HG03097 (cell line): ENCODE results near the gene LOXL1.

Experiments used
- ATAC-seq: cut with Tn5 transposase; IDR thresholded peaks from one replicate; pipeline ENCODE4 v1.9.1; 2021; ENCODE audit not compliant: unreplicated experiment, low FRiP score

Gene LOXL1, protein sequence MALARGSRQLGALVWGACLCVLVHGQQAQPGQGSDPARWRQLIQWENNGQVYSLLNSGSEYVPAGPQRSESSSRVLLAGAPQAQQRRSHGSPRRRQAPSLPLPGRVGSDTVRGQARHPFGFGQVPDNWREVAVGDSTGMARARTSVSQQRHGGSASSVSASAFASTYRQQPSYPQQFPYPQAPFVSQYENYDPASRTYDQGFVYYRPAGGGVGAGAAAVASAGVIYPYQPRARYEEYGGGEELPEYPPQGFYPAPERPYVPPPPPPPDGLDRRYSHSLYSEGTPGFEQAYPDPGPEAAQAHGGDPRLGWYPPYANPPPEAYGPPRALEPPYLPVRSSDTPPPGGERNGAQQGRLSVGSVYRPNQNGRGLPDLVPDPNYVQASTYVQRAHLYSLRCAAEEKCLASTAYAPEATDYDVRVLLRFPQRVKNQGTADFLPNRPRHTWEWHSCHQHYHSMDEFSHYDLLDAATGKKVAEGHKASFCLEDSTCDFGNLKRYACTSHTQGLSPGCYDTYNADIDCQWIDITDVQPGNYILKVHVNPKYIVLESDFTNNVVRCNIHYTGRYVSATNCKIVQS

DNA sequence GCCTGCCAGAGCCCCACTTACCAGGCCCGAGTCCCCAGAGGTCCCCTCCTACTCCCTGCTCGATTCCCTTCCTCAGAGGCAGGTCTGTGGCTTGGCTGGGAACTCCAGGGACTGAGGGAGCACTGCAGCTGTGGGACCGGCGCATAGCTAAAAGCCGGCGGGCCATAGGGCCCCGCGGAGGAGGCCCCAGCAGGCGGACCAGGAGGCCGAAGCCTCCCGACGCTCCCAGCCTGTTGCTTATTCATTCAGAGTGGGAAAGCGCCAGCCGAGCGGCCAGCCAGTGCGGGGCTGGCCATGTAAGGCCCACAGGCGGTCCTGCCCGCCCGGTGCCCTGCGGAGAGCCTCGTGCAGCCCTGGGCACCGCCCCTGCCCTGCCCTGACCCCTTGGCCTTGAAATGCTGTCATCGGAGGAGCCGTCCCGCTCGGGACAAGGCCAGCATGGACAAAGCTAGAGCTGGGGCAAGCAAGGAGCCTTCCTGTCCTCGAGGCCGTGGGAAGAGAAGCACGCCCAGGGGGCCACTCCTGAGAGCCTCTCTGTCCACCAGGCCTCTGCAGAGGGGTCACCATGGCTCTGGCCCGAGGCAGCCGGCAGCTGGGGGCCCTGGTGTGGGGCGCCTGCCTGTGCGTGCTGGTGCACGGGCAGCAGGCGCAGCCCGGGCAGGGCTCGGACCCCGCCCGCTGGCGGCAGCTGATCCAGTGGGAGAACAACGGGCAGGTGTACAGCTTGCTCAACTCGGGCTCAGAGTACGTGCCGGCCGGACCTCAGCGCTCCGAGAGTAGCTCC is at the start of gene LOXL1:
LOXL1 (plus strand) TSS at position 244 of the 784 bp plus-strand sequence; CDS start at position 566, 322 bp downstream.
- ATAC-seq: no peak

DNA sequence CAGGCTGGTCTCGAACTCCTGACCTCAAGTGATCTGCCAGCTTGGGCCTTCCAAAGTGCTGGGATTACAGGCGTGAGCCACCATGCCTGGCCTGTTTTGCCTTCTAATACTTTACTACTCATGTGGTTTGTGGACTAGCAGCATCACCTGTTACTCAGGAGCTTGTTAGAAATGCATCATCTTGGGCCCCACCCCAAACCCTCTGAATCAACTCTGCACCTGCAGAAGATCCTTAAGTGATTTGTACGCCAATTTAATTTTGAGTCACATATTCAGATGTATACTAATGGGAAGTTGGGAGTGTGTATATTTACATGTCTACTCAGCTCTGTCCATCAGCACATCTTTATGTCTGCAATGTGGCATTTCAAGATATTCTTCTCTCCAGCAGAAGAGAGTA is 46.8 kb upstream of the LOXL1 start:
- ATAC-seq: no peak

DNA sequence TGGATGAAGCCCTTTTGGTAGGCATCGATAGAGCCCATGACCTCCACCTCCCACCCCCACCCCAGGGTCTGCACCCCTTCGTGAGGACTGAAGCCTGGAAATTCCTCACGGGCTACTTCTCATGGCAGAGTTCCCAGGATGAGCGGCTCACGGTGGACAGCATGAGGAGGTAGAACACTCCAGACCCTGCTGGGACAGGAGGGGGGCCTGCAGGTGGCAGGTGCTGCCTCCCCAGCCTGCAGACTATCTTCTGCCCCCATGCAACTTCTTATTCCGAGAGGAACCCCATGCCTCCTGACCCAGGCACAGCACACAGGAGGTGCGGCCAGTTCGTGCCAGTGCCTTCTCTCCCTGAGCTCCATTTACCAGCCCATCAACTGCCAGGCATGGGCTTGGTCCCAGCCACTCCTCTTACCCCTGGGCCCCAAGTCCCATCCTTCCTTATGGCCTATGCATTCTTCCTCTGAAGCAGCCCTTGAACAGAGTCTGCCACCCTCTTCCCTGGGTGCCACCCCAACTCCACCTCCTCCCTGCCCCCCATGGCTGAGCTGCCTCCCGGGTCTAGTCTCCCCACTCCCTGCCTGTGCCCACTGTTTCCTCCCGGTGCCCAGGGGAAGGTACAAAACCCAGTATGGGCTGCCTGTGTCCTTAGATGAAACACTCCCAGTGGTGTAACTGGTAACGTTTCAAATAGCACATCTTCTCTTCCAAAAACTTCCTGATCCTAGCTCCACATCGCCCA is 44.5 kb upstream of the LOXL1 start:
- no peak for ATAC-seq

GRCh38 chr15:73882761-73883419 is 43.4 kb upstream of the LOXL1 start:
- ATAC-seq: no peak

GRCh38 chr15:73884159-73884558 is 42.1 kb upstream of the LOXL1 start:
- no peak for ATAC-seq

DNA sequence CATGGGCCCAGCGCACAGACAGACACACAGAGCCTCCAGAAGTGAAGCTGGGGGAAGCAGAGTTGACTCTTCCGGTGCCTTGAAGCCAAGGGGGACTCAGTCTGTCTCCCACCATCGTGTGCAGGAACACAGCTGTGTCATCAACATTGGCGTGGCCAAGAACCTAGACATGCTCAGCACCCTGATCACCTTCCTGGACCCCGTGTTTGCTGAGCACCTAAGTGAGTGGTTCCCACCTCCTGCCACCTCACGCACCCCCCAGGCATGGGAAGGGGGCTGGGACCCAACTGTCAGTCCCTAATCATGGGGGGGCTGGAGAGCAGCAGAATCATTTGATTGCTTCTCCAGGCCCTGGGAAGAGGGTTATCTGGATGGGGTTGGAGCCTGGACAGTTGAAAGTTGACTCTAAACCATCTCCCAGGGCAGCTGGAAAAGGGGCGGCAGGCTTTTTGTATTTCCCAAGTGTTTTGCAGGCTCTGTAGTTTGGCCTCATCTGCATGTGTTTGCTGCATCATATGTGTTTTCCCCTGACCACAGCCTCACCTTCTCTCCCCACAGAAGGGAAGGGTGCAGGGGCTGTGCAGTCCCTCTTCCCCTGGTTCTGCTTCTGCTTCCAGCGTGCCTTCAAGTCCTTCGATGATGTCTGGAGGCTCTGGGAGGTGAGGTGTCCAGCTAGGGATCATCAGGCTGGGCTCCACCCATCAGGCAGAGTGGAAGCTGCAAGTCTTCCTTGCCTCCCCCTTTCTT is 40.1 kb upstream of the LOXL1 start:
- ATAC-seq: no peak

GRCh38 chr15:73886717-73887345 is 39.4 kb upstream of the LOXL1 start:
- ATAC-seq: no peak

GRCh38 chr15:73887481-73887880 is 38.8 kb upstream of the LOXL1 start:
- ATAC-seq: no peak

DNA sequence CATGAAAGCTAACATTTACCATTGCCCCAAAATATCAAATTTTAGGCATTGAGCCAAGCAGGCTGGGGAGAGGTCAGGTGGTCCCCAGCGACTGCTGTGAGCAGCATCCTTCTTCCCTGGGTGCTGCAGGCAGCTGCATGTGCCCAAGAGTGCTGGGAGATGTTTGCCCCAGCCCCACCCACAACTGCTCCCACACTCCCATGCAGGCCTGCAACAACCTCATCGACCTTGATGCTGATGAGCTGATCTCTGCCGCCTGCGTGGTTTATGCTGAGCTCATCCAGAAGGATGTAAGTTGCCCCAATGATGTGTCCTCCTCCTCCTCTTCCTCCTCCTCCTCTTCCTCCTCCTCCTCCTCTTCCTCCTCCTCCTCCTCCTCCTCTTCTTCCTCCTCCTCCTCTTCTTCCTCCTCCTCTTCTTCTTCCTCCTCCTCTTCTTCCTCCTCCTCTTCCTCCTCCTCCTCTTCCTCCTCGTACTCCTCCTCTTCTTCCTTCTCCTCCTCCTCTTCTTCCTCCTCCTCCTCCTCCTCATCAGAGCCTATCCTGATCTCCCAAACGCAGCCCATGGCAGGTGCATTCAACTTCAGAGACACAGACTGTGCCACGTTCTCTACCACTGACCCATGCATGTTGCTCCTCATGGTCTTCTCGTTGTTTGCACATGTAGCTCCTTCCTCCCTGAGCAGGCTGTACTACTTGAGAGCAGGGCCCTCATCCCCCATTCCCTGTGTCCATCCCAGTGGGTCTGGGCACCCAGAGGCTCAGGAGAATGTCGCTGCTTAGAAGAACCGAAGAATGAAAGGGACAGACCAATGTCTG is 37.8 kb upstream of the LOXL1 start:
- no peak for ATAC-seq

GRCh38 chr15:73889053-73889761 is 37.1 kb upstream of the LOXL1 start:
- no peak for ATAC-seq

- ATAC-seq: no peak
Measured at GRCh38 chr15:73889762-73890124, 36.5 kb upstream of the LOXL1 start.

GRCh38 chr15:73891328-73892315 is 34.6 kb upstream of the LOXL1 start:
- ATAC-seq: no peak

- no peak for ATAC-seq
Measured at GRCh38 chr15:73892446-73893226, 33.6 kb upstream of the LOXL1 start.

GRCh38 chr15:73894133-73894814 is 32.0 kb upstream of the LOXL1 start:
- no peak for ATAC-seq
